Spleen (tissue), 7 donors: Measurements from ENCODE around the gene NAGPA.

ENCODE experiments used
- CTCF ChIP-seq, 11 experiments: fragments of 200-600 bp in 7 of 11; fragments of 450-650 bp in 4 of 11; sonication (generic) in 4 of 11; IDR thresholded peaks in 8 of 11; conservative IDR thresholded peaks in 3 of 11; 1 replicate in 7 of 11; 2 replicates in 4 of 11; pipeline versions ENCODE4 v1.4.0 to v1.8.0; 2016 to 2021; ENCODE audit warnings: antibody characterized with exemption in 11 of 11, inconsistent platforms in 4 of 11, mild to moderate bottlenecking in 1 of 11
- POLR2AphosphoS5 ChIP-seq, 3 donors: sonication (generic); formaldehyde crosslinking; IDR thresholded peaks; one replicate each; pipeline ENCODE4 v1.5.1; 2017; ENCODE audit warnings: antibody characterized with exemption in 3 of 3
- donor health status: DM: no; HTN: no; CAD: no; lungs with moderate emphysema.
- donor health status: DM: no; HTN: no; CAD: no.
- donor health status: DM: no; HTN: no; CAD: no.

- TF ChIP-seq POLR2AphosphoS5 (IDR thresholded peaks at IDR 0.05) (no peak), CTCF (IDR thresholded peaks at IDR 0.05 in 8 of 11, conservative IDR thresholded peaks at IDR 0.05 in 3 of 11) (no peak)
Observed at GRCh38 chr16:5069048-5069447, 35.3 kb upstream of the NAGPA start.
